Nephron (organoid): ENCODE data around the gene APCDD1L.
A peak's percentile ranks its signal among the peaks of the same experiment; 100 is the strongest.
"Not testable (repeated sequence)": the region's sequence is repeated elsewhere in the genome, so short reads cannot be mapped to it uniquely, and the experiment has no call there.

ENCODE experiments used
- H3K27ac Mint-ChIP-seq, 3 experiments: 2 replicates each; pipeline ENCODE4 v1.8.0; 2020; ENCODE audit warnings: mixed read lengths in 3 of 3, mild to moderate bottlenecking in 2 of 3, moderate library complexity in 1 of 3
- H3K27me3 Mint-ChIP-seq: 2 replicates; pipeline ENCODE4 v1.8.0; 2021; ENCODE audit warnings: low read depth, mild to moderate bottlenecking, moderate library complexity, mixed read lengths
- H3K36me3 Mint-ChIP-seq: 2 replicates; pipeline ENCODE4 v1.8.0; 2020; ENCODE audit warnings: low read depth, mixed read lengths
- H3K4me1 Mint-ChIP-seq: 2 replicates; pipeline ENCODE4 v1.8.0; 2020; ENCODE audit warnings: mixed read lengths
- H3K4me3 Mint-ChIP-seq, 3 experiments: 2 replicates each; pipeline ENCODE4 v1.8.0; 2020; ENCODE audit warnings: mild to moderate bottlenecking in 3 of 3, mixed read lengths in 3 of 3, moderate library complexity in 2 of 3
- H3K9me3 Mint-ChIP-seq: 2 replicates; pipeline ENCODE4 v1.8.0; 2020; ENCODE audit warnings: mixed read lengths
- CTCF ChIP-seq, 3 experiments: fragments of 200-600 bp; sonication (generic); IDR thresholded peaks; one replicate each; pipeline ENCODE4 v1.5.0; 2021; ENCODE audit warnings: antibody characterized with exemption in 3 of 3; ENCODE audit not compliant: unreplicated experiment in 3 of 3

The APCDD1L gene

GRCh38 chr20:58543274-58543673, 28.1 kb upstream of the APCDD1L start:
- no peak for TF ChIP-seq CTCF (IDR thresholded peaks at IDR 0.05; ENCODE audit: unreplicated experiment in 3 of 3)
- H3K9me3 Mint-ChIP-seq: peaks cover 18% of the 10 kb centered on the region
- H3K4me1 Mint-ChIP-seq: peaks cover 36% of the 10 kb centered on the region
- H3K27me3 Mint-ChIP-seq: peaks cover 19% of the 10 kb centered on the region
- H3K36me3 Mint-ChIP-seq: peaks cover 5% of the 10 kb centered on the region
- H3K4me3 Mint-ChIP-seq: no peak overlapping the region
- H3K27ac Mint-ChIP-seq: peak overlapping the region in 1 of 3 experiments; percentile 68

- TF ChIP-seq CTCF (IDR thresholded peaks at IDR 0.05; ENCODE audit: unreplicated experiment in 3 of 3): no peak
- Mint-ChIP-seq H3K27ac (no peak overlapping the region), H3K4me1 (peaks cover 28% of the 10 kb centered on the region), H3K4me3 (no peak overlapping the region), H3K36me3 (peaks cover 5% of the 10 kb centered on the region), H3K27me3 (peaks cover 16% of the 10 kb centered on the region), H3K9me3 (peaks cover 25% of the 10 kb centered on the region)
These were observed 27.4 kb upstream of the APCDD1L start for GRCh38 chr20:58542411-58543095.

- H3K27me3 Mint-ChIP-seq: peaks cover 16% of the 10 kb centered on the region
- peaks cover 30% of the 10 kb centered on the region for H3K9me3 Mint-ChIP-seq
- H3K27ac Mint-ChIP-seq: peak overlapping the region in 1 of 3 experiments; percentile 75
- not testable (repeated sequence) for H3K36me3 Mint-ChIP-seq, H3K4me3 Mint-ChIP-seq
- H3K4me1 Mint-ChIP-seq: peaks cover 23% of the 10 kb centered on the region
These were observed 26.8 kb upstream of the APCDD1L start for GRCh38 chr20:58542034-58542410.

- peaks cover 6% of the 10 kb centered on the region for H3K4me1 Mint-ChIP-seq
- H3K36me3 Mint-ChIP-seq: peaks cover 5% of the 10 kb centered on the region
- H3K27me3 Mint-ChIP-seq: peaks cover 7% of the 10 kb centered on the region
- H3K27ac Mint-ChIP-seq: no peak overlapping the region
- no peak for TF ChIP-seq CTCF (IDR thresholded peaks at IDR 0.05; ENCODE audit: unreplicated experiment in 3 of 3)
- H3K9me3 Mint-ChIP-seq: peaks cover 44% of the 10 kb centered on the region
- H3K4me3 Mint-ChIP-seq: no peak overlapping the region
These were observed 23.6 kb upstream of the APCDD1L start for GRCh38 chr20:58538752-58539151.

GRCh38 chr20:58537831-58538230, 22.6 kb upstream of the APCDD1L start:
- Mint-ChIP-seq H3K9me3 (peaks cover 52% of the 10 kb centered on the region), H3K27me3 (peaks cover 6% of the 10 kb centered on the region), H3K36me3 (peaks cover 5% of the 10 kb centered on the region), H3K27ac (no peak overlapping the region), H3K4me3 (no peak overlapping the region), H3K4me1 (peaks cover 5% of the 10 kb centered on the region)
- no peak for TF ChIP-seq CTCF (IDR thresholded peaks at IDR 0.05; ENCODE audit: unreplicated experiment in 3 of 3)

GRCh38 chr20:58536289-58536688, 21.1 kb upstream of the APCDD1L start:
- Mint-ChIP-seq H3K9me3 (peaks cover 67% of the 10 kb centered on the region), H3K4me3 (no peak overlapping the region), H3K4me1 (no peaks in the 10 kb centered on the region), H3K36me3 (peaks cover 19% of the 10 kb centered on the region), H3K27me3 (peaks cover under 1% of the 10 kb centered on the region), H3K27ac (no peak overlapping the region)
- no peak for TF ChIP-seq CTCF (IDR thresholded peaks at IDR 0.05; ENCODE audit: unreplicated experiment in 3 of 3)
